G401.6 (cell line): ENCODE data around the gene PPM1M.

Source experiments
- FAIRE-seq: peaks from 2 replicates; lab custom pipeline; 2012; peaks lifted over from hg19 to GRCh38; lab: Jason Lieb, UNC

PPM1M gene

GRCh38 chr3:52230889-52231499, 14.6 kb upstream of the PPM1M start:
- no peak for FAIRE-seq

DNA sequence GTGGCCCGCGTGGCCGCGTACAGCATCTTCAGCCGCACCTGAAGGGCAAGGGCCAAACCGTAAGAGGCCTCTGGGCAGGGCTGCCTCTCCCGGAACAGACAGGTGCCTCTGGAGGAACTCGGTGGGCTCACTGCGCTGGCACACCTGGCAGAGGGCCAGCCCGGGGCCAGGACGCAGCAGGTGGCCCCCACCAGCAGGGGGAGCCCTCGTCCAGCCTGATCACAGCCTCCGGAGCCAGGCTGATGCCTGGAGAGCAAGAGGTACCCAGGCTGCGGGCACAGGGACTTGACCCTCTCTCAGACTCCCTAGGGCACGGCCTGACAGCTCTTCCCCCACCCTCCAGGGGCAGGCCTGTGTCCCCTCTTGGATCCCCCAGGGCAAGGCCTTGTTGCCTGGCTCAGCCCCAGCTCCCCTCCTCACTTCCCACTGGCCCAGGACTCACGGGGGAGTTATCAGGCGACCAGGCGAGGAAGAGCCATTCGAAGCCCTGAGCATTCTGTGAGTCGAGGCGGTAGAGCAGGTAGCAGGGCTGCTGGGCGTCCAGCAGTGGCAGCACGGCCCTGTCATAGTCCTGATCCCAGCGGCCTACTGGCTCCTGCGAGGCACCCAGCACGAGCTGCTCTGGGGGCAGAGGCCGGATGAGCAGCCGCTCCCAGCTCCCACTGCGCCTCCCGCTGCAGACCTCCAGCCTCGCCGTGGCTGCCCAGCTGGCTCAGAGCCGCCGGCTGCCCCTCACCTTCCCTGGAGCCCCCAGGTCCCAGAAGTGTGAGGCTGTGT, 13.9 kb upstream of the PPM1M start:
- FAIRE-seq: no peak

GRCh38 chr3:52232279-52233107, 13.1 kb upstream of the PPM1M start:
- no peak for FAIRE-seq

- no peak for FAIRE-seq
Observed at GRCh38 chr3:52233108-52233591, 12.4 kb upstream of the PPM1M start.

DNA sequence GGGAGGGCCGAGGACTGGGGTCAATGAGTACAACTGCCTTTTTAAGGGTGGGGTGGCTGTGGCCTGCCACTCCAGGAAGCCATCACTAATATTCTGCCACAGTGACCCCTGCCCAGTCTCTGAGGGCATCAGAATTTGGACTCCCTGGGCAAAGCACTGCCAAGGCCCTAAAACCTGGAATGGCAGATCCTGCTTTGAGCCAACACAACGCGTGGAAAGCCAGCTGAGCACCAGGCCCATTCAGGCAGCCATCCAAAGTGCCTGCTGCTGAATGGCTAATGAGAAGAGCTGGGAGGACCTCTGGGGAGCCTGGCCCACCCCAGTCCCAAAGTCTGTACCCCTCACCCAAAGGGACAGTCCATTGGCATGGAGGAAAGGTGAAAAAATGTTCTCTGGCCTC, 11.6 kb upstream of the PPM1M start:
- FAIRE-seq: no peak

DNA sequence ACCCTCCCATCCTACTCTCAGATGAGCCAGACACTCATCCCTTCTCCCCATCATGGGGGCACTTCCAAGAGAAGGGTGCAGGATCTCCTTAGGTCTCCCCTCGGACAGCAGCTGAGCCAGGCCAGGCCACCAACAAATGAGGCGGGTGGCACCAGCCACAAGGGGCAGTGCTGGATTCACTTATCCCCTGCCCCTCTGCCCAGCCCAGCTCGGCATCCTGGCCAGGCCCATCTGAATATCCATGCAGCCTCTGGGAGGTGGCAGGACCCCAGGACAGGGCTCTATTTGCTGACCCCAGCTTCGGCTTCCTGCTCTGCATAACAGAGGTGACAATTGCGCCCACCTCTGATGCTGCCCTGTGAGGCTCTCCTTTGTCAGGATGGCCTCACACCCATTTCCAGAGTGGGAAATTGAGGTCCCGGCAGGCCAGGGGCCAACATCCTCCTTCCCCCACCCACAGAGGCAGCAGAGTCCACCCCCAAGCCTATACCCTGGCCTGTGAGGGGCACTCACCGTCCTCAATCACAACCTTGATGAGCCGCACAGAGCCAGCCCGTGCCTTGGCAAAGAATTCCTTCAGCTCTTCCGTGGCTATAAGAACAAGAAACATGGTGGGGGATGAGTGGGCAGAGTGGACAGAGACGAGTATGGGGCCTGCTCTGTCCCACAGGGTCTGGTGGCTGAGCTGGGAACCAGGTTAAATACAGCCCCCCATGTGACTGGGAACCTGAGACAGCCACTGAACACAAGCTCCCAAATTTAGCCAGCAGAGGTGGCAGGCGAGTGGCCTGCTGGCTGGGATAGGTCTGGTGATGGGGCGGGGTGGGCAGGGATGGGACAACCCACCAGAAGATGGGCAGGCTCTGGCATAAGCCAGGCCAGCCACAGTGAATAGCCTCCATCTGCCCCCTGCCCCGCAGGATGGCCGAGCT, 10.8 kb upstream of the PPM1M start:
- FAIRE-seq: no peak

- no peak for FAIRE-seq
Observed at GRCh38 chr3:52236424-52236886, 9.1 kb upstream of the PPM1M start.

- no peak for FAIRE-seq
Observed at GRCh38 chr3:52237006-52237656, 8.4 kb upstream of the PPM1M start.

DNA sequence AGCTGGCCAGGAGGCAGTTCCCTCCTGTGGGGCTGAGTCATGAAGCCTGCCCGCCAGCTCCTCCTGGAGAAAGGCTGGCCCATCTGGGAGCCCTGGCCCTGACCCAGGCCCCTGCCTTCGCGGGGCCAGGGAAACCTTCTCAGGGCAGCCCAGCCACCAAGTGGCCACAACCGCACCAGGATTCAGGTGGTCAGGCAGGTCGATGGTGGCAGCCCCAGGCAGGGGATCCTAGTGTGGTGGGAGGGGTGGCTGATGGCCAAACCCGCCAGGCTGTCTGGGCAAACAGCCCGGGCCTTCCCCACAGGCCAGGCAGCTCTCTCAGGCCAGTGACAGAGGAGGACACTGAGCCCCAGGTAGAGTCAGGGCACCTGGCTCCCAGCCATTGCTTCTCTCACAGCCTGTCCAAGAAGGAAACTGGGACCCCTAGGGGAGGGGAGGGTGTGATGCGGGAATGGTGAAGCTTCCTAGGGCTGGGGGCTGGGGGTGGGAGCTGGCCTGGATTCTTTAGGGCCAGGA, 7.8 kb upstream of the PPM1M start:
- FAIRE-seq: no peak

GRCh38 chr3:52238193-52238760, 7.3 kb upstream of the PPM1M start:
- no peak for FAIRE-seq

DNA sequence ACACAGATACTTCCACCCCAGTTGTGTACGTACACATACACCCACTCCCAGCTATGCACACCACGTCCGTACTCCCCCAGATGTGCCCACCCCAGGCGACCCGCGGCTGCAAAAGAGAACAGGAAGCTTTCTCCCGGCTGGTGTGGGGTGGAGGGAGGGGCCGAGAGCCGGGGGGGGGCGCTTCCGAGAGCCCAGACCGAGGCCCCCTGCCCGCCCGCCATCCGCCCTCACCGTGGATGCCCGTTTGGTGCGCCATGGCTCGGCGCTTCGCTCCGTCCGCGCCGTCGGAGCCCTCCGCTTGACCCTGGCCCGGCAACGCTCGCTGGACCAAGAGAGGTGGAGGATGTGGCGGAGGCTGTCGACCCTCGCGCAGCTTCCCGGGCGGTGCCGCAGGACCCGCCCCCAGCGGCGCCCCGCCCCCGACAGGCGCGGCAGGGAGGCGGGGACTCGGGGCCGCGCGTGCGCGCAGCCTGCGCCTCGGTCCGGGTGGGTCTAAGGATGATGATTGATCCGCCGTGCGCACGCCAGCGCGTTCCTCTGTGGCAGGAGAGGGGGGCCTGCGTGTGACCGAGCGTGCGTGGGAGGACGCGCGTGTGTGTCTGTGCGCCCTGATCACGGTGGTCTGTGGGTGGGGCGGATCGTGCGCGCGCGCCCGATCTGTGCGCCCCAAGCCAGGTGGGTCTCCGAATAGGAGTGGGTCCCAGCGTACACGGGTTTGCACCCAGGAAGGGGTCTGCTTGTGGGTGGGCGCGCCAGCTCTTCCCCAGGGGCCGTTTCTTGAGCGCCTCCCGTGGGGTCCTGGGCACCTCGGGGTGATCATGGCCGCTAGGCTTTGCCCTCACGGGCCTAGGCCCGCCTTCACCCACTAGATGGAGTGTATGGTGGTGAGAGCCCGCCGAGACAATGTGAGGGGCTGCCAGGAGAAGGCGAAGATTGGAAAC, 6.5 kb upstream of the PPM1M start, which contains the start of gene TWF2:
TSS of gene TWF2 (minus strand) at position 398 of the 941 bp plus-strand sequence. CDS start at position 256, 142 bp downstream.
- no peak for FAIRE-seq

GRCh38 chr3:52240059-52240885, 5.3 kb upstream of the PPM1M start:
- FAIRE-seq: no peak

DNA sequence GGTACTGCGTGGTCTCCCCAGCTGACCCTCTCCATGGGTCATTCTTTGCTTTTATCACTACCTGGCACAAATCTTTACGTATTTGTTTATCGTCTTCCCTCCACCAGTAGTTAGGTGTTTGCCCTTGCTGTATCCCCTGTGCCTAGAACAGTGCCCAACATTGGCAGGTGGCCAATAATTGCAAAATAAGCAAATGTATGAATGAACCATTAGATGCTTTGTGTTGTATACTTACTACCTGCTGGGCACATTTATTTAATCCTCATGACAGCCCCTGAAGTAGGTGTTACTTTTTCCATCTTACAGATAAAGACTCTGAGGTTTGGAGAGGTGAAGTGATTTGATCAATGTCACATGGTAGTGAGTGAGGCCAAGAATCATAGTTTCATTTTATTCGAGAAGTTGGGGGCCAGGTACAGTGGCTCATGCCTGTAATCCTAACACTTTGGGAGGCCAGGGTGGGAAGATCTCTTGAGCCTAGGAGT, 4.6 kb upstream of the PPM1M start:
- no peak for FAIRE-seq

GRCh38 chr3:52242039-52242438, 3.5 kb upstream of the PPM1M start:
- no peak for FAIRE-seq

DNA sequence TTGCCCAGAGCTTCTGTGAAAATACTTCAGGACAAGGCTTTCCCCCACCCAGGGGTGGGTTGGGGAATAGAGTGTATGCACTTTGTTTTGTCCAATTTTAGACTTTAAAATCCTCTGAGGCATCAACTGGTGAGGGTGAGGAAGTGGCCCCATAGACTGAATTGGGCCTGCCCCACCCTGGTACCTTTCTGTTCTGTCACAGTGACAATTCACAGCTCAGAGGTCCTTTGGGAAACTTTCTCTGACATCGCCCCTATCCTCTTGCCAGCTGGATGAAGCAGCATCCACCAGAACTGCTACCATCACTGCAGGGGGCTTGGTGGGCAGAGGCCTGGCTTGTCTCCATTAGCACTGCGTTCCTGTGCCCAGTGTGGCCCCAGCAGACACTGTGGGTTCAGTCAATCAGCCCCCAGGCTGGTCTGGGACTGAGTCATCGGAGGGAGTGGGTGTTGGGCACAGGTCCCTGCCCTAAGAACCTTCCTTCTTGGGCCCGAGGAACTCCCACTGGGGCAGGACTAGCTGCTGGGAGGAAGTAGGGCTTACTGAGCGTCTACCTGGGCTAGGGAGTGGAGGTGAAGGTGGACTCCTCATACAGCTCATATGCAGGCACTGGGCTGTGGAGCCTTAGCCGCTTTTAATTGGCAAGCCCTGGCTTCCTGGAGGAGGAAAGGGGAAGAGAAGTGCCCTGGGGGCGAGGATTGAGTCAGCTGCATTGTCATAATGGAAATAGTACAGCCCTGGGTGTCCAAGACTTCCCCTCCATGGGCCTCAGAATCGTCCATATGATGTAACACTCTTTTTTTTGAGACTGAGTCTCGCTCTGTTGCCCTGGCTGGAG, 1.5 kb upstream of the PPM1M start:
- FAIRE-seq: no peak

- FAIRE-seq: no peak
Observed at GRCh38 chr3:52246264-52246620, 683 bp downstream of the PPM1M start.

- FAIRE-seq: no peak
Observed at GRCh38 chr3:52246728-52247408, 1.3 kb downstream of the PPM1M start.
